Pancreas (tissue), 10 donors: ENCODE measurements around the gene TIPIN. TPM values are rescaled to one million over a fixed set of nuclear protein-coding genes. Genes with fewer than 3 reads are reported as not detected.
A peak's percentile ranks its signal among the peaks of the same experiment; 100 is the strongest.

ENCODE experiments used
- ATAC-seq, 4 donors: fragments of 200-7000 bp; cut with Tn5 transposase; one replicate each; pipeline versions ENCODE4 v1.8.0 to v1.9.1; 2020; ENCODE audit warnings: mild to moderate bottlenecking in 4 of 4, moderate library complexity in 4 of 4
- DNase-seq, 6 donors: peaks; one replicate each; pipeline ENCODE4 v3.0.0-alpha.2; 2020
- FAIRE-seq: peaks from 2 replicates; lab custom pipeline; 2012; peaks lifted over from hg19 to GRCh38; lab: Jason Lieb, UNC
- H3K27ac ChIP-seq, 4 donors: fragments of 200-600 bp; sonication (generic); 1 replicate in 3 of 4; 2 replicates in 1 of 4; pipeline versions ENCODE4 v1.5.0 to v1.8.0; 2020
- H3K27me3 ChIP-seq, 4 donors: fragments of 200-600 bp; one replicate each; pipeline ENCODE4 v1.8.0; 2021
- H3K36me3 ChIP-seq, 3 donors: fragments of 200-600 bp; sonication (generic) in 1 of 3; one replicate each; pipeline versions ENCODE4 v1.5.0 to v1.8.0; 2020 to 2021
- H3K4me1 ChIP-seq, 3 donors: fragments of 200-600 bp; one replicate each; pipeline ENCODE4 v1.8.0; 2021
- H3K4me3 ChIP-seq, 4 donors: fragments of 200-600 bp; sonication (generic) in 2 of 4; one replicate each; pipeline versions ENCODE4 v1.5.0 to v1.8.0; 2020 to 2021
- H3K9me3 ChIP-seq, 4 donors: fragments of 200-600 bp; one replicate each; pipeline ENCODE4 v1.8.0; 2021
- WGBS, 2 donors: extraction: QIAGEN DNeasy Blood & Tissue Kit; methylation state at CpG; one replicate each; pipeline ENCODE4 v1.1.7; 2013; 5-methylcytosine and 5-hydroxymethylcytosine counted together
- intact Hi-C, 3 donors: fragments of 100-400 bp; cut with DNase I; formaldehyde crosslinking; loops; one replicate each; pipeline versions ENCODE4 v1.11.1 to v1.14.2; 2022
- polyA plus RNA-seq, 2 donors: library from polyadenylated mRNA; stranded (reverse); fragments of 200-250 nt; gene quantifications; one replicate each; pipeline ENCODE4 v1.2.3, GENCODE V29; 2013
- total RNA-seq, 6 donors: library from RNA; stranded (reverse); fragmentation: NEBNext Ultra II Directional in 4 of 6; extraction: Animal tissue kit (Norgen Biotek cat#: 25700) in 4 of 6; gene quantifications; one replicate each; pipeline versions ENCODE4 v1.2.1 to v1.2.4, GENCODE V29; 2021 to 2023
- TF ChIP-seq, protein P1 (sequence below), 4 donors: fragments of 200-600 bp; sonication (generic) in 3 of 4; IDR thresholded peaks; one replicate each; pipeline versions ENCODE4 v1.5.0 to v1.8.0; 2021; ENCODE audit warnings: antibody characterized with exemption in 4 of 4
- donor health status: healthy with polysubstance abuse.
- donor health status: DM: no; HTN: no; CAD: no; lungs with moderate emphysema.
- donor health status: DM: no; HTN: no; CAD: no.
- donor health status: control.
- donor health status: control.
- donor health status: Bipolar disorder and iron deficiency.
- donor health status: DM: yes; HTN: yes; CAD: no.
- donor health status: DM: no; HTN: no; CAD: no.
- donor health status: DM: no; HTN: no; CAD: no.
- donor health status: DM: yes; HTN: yes; CAD: no.

The TIPIN gene
- total and polyA plus RNA-seq, 8 donors: 2.5 to 5.2 (median 3.4) TPM

DNA sequence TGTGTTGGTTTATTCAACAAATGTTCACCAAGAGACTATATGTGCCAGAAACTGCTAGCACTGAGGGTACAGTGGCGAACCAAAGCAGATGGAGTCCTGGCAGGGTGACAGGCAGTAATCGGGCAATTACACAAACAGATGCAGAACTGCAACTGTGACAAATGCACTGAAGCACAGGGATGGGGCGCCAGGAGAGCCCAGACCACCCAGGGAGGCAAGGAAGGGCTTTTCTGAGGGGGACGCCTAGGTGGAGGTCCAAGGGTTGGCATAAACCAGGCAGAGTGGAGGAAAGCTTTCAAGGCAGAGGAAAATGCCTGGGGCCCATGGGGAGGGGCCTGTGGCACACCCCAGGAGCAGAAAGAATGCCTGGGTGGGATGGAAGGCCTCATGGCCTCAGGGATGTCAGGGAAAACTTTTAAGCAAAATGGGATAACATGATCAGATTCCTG lies 57.7 kb downstream of the TIPIN start:
- peak in 2 of 4 donors; percentile 23 to 55 for ATAC-seq
- Histone ChIP-seq H3K4me1 (peaks cover 8 to 23% (median 15%) of the 10 kb centered on the region in 3 donors), H3K4me3 (no peak overlapping the region), H3K27ac (no peak overlapping the region), H3K9me3 (no peaks in the 10 kb centered on the region), H3K36me3 (peaks cover 0 to 3% (median 0%) of the 10 kb centered on the region in 3 donors), H3K27me3 (no peaks in the 10 kb centered on the region)
- TF ChIP-seq, protein P1, sequence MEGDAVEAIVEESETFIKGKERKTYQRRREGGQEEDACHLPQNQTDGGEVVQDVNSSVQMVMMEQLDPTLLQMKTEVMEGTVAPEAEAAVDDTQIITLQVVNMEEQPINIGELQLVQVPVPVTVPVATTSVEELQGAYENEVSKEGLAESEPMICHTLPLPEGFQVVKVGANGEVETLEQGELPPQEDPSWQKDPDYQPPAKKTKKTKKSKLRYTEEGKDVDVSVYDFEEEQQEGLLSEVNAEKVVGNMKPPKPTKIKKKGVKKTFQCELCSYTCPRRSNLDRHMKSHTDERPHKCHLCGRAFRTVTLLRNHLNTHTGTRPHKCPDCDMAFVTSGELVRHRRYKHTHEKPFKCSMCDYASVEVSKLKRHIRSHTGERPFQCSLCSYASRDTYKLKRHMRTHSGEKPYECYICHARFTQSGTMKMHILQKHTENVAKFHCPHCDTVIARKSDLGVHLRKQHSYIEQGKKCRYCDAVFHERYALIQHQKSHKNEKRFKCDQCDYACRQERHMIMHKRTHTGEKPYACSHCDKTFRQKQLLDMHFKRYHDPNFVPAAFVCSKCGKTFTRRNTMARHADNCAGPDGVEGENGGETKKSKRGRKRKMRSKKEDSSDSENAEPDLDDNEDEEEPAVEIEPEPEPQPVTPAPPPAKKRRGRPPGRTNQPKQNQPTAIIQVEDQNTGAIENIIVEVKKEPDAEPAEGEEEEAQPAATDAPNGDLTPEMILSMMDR (IDR thresholded peaks at IDR 0.05): no peak
- 44 to 50% methylated on average over 4 of the region's 4 CpGs for WGBS, 2 donors
- intact Hi-C loops: no loop called here
- DNase-seq: peak in 3 of 6 donors; percentile 59 to 66 (median 64)
- no peak for FAIRE-seq

DNA sequence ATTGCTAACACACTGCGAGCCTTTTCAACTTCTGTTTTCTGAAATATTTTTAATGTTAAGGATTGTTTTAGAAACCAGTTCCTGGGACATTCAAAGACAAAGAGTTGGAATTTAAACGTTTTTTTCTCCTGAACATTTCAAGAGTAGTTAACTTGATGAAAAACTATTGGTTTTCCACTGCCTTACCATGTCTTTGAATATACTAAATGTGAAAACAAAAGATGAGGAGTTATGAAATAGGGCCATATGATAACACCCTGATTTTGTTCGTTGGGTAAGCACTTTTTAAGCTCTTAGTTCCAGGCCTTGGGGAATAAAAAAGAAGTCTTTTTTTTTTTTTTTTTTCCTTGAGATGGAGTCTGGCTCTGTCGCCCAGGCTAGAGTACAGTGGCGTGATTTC lies 60.3 kb downstream of the TIPIN start:
- intact Hi-C loops: no loop called here

DNA sequence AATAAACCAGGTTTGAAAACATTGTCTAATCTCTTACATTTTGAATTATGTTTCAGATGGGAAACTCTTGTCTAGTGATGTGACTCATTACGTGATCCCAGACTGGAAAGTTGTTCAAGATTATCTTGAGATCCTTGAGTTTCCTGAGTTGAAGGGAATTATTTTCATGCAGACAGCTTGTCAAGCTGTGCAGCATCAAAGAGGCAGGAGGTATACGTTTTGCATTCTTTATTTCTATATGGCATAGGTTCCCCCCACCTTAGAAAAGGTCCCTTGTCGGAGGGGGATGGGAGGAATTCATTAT lies 61.6 kb downstream of the TIPIN start:
- Histone ChIP-seq H3K36me3 (no peaks in the 10 kb centered on the region), H3K4me3 (peak overlapping the region in 1 of 4 donors; percentile 78), H3K9me3 (no peaks in the 10 kb centered on the region), H3K27ac (peak overlapping the region in 2 of 4 donors; percentile 90 to 92), H3K4me1 (peaks cover 8 to 34% (median 25%) of the 10 kb centered on the region in 3 donors), H3K27me3 (no peaks in the 10 kb centered on the region)
- ATAC-seq (no peak), FAIRE-seq (no peak), DNase-seq (no peak)
- intact Hi-C loops: no loop called here
- WGBS, 2 donors: 27 to 32% methylated on average over 3 of the region's 3 CpGs
- TF ChIP-seq, protein P1 (IDR thresholded peaks at IDR 0.05): no peak

More for the DNA sequence above, 60.3 kb downstream of the TIPIN start:
- Histone ChIP-seq H3K9me3 (no peaks in the 10 kb centered on the region), H3K27me3 (no peaks in the 10 kb centered on the region), H3K4me1 (peaks cover 8 to 34% (median 25%) of the 10 kb centered on the region in 3 donors), H3K27ac (no peak overlapping the region), H3K36me3 (peaks cover 0 to 3% (median 0%) of the 10 kb centered on the region in 3 donors), H3K4me3 (no peak overlapping the region)
- FAIRE-seq (no peak), ATAC-seq (no peak), DNase-seq (no peak)
- TF ChIP-seq, protein P1 (IDR thresholded peaks at IDR 0.05): no peak
- WGBS, 2 donors: 57 to 64% methylated on average over 5 of the region's 5 CpGs

DNA sequence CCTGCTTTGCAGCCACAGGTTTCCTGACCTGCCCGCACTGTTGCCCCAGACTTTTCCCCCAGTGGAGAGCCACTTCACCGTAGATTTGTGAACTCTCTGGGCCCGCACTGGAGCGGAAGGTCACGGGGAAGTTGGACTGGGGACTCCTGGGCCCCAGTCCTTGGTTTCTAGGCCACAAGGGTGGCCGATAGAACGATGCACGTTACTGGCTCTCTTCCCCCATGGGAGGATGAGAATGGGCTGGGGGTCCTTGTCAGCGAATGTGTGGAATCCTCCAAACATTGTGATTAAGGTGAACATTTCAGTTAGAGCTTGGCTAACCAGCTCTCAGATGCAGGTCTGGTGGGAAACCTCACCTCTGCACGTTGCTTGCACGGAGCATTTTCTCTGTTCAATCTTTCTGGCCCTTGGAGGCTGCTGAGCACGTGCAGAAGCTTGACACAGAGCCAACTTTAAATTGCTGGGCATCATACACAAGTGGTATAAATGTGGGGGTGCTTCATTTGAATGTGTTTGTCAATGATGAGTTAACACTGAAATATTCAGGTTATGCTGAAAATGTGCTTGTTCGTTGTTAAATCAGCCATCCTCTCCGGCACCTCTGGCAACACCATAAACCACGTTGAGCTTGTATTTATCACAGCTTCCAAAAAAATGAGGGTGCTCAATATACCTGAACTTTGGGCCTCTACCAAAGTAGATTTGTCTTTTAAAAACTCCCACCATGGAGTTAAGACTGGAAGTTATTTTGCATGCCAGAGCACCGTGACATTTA lies 62.1 kb downstream of the TIPIN start:
- Histone ChIP-seq H3K27me3 (no peaks in the 10 kb centered on the region), H3K27ac (peak overlapping the region; percentile 85 to 92 (median 91)), H3K36me3 (no peaks in the 10 kb centered on the region), H3K4me3 (peak overlapping the region; percentile 60 to 84 (median 72)), H3K4me1 (peaks cover 8 to 34% (median 25%) of the 10 kb centered on the region in 3 donors), H3K9me3 (no peaks in the 10 kb centered on the region)
- TF ChIP-seq, protein P1 (IDR thresholded peaks at IDR 0.05): no peak
- intact Hi-C loops: no loop called here
- WGBS, 2 donors: 2 to 4% methylated on average over 16 of the region's 16 CpGs
- peak; percentile 29 to 52 (median 46) for ATAC-seq
- FAIRE-seq: no peak
- peak in 3 of 6 donors; percentile 23 to 32 (median 25) for DNase-seq
